Measurements from ENCODE around the gene PARG.
"Not testable (repeated sequence)": the region's sequence is repeated elsewhere in the genome, so short reads cannot be mapped to it uniquely, and the experiment has no call there.

DNA sequence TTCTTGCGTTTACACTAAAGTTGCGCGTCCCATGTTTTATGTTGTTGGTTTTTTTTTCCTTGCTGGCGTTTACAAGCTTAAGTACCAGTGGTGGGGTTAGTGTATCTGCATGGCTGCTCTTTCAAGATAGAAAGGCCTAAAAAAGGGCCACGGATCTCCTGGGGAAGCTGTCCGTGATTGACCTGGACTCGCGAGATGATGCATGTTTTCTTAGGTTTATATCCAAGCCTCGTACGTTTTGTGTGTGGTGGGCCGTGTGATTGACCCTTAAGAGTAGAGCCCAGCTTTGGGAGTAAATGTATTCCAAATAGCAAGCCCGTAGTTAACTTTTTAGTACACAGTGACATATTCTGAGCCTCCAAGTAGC, 495 bp upstream of the PARG start:
- not testable (repeated sequence) for TF ChIP-seq CTCF (IDR thresholded peaks at IDR 0.05 in 8 of 11, conservative IDR thresholded peaks at IDR 0.05 in 3 of 11); POLR2A (IDR thresholded peaks at IDR 0.05); POLR2AphosphoS5 (IDR thresholded peaks at IDR 0.05)
